Islet precursor cell (in vitro differentiated cells): ENCODE results near the gene ZNF311.
"Not testable (repeated sequence)": the region's sequence is repeated elsewhere in the genome, so short reads cannot be mapped to it uniquely, and the experiment has no call there.

Experiments
- DNase-seq: peaks from one replicate; pipeline ENCODE4 v3.0.0-alpha.2; 2018

The ZNF311 gene

GRCh38 chr6:28982476-28983266, 22.4 kb downstream of the ZNF311 start:
- DNase-seq, result no peak

DNA sequence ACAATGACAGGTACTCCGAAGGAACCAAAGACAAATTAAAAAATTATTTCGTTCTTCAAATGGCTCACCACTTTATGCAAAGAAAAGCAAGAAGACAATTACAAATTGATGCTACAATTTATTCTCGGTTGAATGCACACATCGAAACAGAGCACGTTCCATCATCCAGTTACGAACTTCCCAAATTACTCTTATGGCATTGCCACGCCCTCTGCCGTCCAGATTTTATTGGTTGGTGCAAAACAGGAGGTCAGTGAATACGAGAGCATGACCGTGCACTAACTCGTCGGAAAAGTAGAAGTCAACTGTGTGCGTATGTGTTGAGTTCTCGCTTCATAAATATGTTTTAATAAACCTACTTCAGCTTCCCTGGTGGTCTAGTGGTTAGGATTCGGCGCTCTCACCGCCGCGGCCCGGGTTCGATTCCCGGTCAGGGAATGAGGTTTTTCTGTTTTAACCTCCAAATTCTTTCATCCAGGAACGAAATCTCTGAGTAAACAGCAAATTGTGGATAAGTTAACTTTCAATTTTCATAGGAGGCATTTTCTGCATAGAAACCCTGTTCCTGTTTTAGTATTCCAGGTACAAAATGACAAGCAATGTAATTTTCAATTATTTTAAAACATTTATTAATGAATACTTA, 23.2 kb downstream of the ZNF311 start:
- DNase-seq, result peak; percentile 93

DNA sequence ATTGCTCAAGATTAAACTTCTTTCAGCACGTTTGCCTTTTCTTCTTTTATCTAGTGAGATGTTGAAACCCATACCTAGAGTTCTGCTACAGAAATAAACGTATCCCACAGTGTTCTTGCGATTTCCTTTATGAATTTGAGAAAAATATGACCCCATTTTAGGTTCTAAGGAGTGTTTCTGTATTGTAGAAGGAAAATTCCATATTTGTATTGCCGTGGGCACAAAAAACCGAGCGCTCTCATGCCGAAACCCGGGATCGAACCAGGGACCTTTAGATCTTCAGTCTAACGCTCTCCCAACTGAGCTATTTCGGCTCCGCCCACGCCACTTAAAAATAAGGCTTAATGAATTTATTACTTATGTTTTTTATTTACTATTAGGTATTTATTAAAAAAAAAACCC, 23.7 kb downstream of the ZNF311 start:
- peak; percentile 67 for DNase-seq

DNA sequence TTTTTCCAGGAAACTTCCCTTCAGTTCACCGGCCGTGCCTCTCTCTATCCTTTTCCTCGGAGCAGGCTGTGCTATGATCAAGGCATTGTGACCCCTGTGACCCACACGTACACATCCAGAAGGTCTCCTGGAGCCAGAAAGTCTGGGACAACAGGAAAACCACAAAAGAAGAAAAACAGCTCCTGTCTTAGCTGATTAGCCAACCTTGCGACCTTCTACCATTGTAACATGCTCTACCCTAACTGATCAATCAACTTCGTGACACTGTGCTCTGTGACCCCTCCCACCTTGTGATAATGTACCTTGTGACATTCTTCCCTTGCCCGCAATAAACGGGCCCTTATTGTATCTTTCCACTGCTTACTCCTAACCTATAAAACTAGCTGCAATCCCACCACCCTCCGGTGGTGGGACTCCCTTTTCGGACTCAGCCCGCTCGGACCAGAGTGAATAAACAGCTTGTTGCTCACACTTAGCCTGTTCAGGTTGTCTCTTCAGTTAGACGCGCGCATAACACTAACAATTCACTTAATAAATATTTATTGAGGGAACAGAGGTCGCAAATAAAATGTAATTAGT, 24.2 kb downstream of the ZNF311 start:
- peak; percentile 95 for DNase-seq

DNA sequence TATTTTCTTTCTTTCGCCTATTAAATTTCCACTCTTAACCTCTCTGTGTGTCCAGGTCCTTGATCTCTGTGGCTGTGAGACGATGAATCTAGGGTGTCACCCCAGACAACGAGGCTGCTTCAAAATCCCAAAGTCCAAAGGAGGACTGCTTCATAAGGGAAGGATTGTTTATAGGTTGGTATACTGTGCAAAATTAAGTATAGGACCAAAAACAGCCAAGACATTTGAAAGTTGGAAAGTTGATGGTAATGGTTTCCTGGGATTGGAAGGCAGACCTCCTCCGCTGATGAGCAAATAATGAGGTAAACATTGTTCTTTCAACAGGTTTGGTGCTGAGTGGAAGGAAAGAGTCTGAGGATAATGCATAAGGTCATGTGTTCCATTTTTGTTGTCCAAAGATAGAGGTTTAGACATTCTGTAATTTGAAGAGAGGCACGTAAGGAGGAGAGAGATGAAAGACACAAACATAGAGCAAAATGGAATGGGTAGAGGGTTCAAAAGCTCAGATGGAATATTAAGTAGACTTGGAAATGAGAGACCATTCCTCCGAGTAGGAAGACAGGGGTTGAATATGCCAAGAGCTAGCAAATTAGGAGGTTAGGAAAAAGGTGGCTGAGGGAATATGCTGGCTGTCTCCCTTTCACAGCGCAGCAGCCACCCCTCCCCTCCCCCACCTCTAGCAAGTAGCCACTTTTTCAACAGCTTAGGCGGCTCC, 24.8 kb downstream of the ZNF311 start:
- no peak for DNase-seq

DNA sequence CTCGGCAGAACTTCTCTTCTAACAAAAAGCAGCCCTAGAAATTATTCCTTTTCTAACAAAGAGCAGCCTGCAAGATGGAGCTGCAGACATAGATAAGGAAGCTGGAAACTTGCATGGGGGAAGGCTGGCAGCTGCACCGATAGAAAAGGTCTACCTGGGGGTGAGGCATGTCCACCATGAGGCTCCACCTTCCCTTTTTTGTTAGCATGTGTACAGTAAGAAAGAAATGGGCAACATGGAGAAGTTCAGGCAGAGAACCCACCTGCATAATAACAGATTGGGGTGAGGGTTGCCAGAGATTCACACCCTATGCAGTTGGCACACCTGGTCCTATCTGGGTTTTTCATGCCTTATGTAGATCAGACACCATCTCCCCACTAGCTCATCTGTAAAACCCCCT, 25.4 kb downstream of the ZNF311 start:
- no peak for DNase-seq

DNA sequence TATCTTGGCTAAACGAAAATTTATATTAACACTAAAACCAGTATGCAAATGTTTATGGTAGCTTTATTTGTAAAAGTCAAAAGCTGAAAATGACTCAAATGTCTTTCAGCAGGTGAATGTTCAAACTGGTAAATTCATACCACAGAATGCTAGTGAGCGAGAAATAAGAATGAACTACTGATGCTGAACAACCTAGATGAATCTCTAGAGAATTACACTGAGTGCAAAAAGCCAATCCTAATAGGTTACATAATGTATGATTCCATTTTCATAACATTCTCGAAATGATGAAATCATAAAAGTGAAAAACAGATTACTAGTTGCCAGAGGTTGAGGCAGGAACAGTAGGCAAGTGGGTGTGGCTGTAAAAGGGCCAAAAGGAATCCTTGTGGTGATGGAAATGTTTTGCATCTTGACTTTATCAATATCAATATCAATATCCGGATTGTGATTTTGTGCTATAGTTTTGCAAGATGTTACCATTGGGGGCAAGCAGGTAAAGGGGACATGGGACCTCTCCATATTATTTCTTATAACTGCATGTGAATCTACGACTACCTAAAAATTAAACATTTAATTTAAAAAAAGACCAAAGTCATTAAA, 26.1 kb downstream of the ZNF311 start:
- no peak for DNase-seq

DNA sequence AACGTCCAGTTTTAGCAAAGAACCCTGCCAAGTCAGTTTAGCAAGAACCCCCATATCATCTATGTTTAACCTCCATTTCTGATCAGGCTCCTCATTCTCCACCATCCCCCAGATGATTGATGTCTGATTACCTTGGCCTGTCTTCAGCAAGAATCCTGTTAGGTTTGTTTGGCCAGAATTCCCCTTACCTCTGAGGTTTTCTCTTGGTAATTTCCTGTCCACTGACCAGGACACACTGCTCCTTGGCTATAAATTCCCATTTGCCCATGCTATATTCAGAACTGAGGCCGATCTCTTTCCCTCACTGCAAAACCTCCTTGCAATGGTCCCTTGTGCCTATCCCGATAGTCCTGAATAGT, 27.0 kb downstream of the ZNF311 start:
- no peak for DNase-seq

DNA sequence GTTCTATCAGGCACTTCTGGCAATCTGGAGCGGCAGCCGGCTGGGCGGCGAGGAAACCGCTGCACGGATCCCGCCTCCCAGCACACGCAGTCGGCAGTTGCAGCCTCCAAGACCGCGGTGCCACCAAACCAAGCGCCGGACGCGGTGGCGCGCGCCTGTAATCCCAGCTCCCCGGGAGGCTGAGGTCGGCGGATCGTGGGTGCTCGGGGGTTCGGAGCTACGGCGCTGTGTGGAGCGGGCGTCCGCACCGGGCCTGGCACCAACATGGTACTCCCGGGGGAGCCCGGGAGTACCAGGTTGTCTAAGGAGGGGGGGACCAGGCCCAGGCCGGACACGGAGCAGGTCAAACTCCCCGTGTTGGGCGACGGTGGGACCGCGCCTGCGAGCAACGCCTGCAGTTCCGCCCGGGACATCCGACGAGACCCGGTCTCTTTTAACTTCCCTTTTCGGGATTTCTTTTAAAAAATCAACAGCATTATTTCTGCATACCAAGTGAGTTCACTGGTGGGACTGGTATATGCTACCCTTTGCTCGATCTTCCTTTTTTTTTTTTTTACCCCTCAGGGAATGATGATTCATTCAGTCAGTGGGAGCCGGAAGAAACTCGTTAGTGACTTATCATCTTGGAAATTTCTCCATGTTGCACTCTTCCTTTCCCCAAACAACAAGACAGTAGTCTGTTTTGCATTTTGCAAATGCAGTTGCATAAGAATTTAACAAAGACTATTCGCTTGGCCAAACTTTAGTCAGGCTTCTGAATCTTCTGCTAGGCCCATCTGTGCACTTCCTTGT, 27.6 kb downstream of the ZNF311 start:
- DNase-seq, result peak; percentile 74

- DNase-seq, result no peak
These were observed 28.4 kb downstream of the ZNF311 start for GRCh38 chr6:28976677-28977076.

DNA sequence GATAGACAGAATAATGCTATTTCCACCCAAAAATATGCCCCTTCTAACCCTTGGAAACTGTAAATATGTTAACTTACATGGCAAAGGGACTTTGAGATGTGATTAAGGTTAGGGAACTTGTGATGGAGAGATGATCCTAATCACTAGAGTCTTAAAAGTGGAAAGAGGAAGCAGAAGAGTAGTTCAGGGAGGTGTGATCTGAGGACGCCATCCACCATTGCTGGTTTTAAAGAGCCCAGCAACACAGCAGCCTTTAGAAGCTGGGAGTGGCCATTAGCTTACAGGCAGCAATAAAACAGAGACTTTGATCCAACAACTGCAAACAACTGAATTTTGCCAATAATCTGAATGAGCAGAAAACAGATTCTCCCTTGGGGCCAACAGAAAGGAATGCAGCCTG, 30.6 kb downstream of the ZNF311 start:
- DNase-seq, result no peak

DNA sequence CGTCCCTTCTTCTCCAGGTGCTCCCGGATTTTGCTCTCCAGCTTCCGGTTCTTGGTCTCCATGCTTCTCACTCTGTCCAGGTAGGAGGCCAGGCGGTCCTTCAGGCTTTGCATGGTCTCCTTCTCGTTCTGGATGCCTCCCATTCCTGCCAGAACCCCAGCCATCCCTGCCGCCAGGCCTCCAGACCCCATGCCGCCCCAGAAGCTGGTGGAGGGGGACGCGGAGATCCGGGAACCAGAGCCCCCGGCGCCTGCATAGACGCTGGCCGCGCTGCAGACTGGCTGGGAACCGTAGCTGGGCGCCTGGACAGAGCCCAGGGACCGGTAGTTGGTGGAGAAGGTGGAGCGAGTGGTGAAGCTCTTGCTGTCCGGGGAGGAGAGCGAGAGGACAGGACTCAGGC, 35.1 kb downstream of the ZNF311 start:
- DNase-seq, result not testable (repeated sequence)

DNA sequence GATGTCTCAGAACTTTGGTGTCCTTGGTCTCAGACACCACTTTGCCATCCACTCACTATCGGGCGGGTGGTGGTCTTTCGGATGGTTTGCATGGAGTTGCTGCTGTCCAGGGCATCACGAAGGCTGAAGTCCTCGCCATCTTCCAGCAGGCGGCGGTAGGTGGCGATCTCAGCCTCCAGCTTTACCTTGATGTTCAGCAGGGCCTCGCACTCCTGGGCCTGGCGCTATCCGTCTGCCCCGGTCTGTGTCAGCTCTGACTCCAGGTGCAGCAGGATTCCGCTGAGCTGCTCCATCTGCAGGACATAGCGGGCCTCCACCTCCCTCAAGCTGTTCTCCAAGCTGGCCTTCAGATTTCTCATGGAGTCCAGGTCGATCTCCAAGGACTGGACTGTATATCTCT, 36.0 kb downstream of the ZNF311 start:
- no peak for DNase-seq

GRCh38 chr6:28968476-28968875, 36.6 kb downstream of the ZNF311 start:
- no peak for DNase-seq

GRCh38 chr6:28965706-28966105, 39.4 kb downstream of the ZNF311 start:
- DNase-seq, result no peak

GRCh38 chr6:28960846-28961500, 44.1 kb downstream of the ZNF311 start:
- DNase-seq, result no peak

GRCh38 chr6:28958561-28959243, 46.4 kb downstream of the ZNF311 start:
- not testable (repeated sequence) for DNase-seq

DNA sequence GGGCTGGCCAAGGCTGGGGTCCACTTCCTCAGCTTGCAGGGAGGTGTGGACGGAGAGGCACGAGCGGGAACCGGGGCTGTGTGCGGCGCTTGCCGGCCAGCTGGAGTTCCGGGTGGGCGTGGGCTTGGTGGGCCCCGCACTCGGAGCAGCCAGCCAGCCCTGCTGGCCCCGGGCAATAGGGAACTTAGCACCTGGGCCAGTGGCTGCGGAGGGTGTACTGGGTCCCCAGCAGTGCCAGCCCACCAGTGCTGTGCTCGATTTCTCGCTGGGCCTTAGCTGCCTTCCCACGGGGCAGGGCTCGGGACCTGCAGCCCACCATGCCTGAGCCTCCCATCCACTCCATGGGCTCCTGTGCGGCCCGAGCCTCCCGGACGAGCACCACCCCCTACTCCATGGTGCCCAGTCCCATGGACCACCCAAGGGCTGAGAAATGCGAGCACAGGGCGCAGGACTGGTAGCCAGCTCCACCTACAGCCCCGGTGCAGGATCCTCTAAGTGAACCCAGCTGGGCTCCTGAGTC, 47.3 kb downstream of the ZNF311 start:
- not testable (repeated sequence) for DNase-seq

- DNase-seq, result no peak
These were observed 48.8 kb downstream of the ZNF311 start for GRCh38 chr6:28956331-28956730.

- no peak for DNase-seq
These were observed 51.4 kb downstream of the ZNF311 start for GRCh38 chr6:28953585-28954258.
